Airway epithelial cell (primary cell): ENCODE measurements around the gene DGAT2. TPM values are rescaled to one million over a fixed set of nuclear protein-coding genes. Genes with fewer than 3 reads are reported as not detected.

Experiments used
- total RNA-seq: library from RNA; depleted of rRNA; stranded (reverse); fragments of >200 nt; gene quantifications from 2 replicates; pipeline ENCODE4 v1.2.3, GENCODE V29; 2015

The DGAT2 gene
- total RNA-seq: 14.7 and 19.0 TPM in 2 replicates

GRCh38 chr11:75768112-75768908, at the start of gene DGAT2:
Gene DGAT2 (plus strand): TSS chr11:75768778. CDS start chr11:75768992, 214 bp downstream.

GRCh38 chr11:75814677-75815344, 46.2 kb downstream of the DGAT2 start, which contains the start of gene UVRAG:
Gene UVRAG (plus strand): TSS chr11:75815210. CDS start chr11:75815408, 198 bp downstream.

Other genes starting within 250 kb of the DGAT2 start
- gene GDPD5, start 242.8 kb upstream of the DGAT2 start, total RNA-seq: 0.93 and 3.5 TPM in 2 replicates
- gene SERPINH1, start 206.5 kb upstream of the DGAT2 start, total RNA-seq: 340 and 400 TPM in 2 replicates
- 0.37 and 0.49 TPM in 2 replicates for gene MAP6, start 99.7 kb upstream of the DGAT2 start, total RNA-seq
- gene MOGAT2, start 50.9 kb upstream of the DGAT2 start, total RNA-seq: not detected in 2 replicates
- gene UVRAG, start 46.4 kb downstream of the DGAT2 start, total RNA-seq: 7.5 and 8.6 TPM in 2 replicates